Neural crest cell (in vitro differentiated cells): ENCODE results near the gene ROBO1. TPM values are rescaled to one million over a fixed set of nuclear protein-coding genes. Genes with fewer than 3 reads are reported as not detected.

Experiments used
- DNase-seq: peaks from one replicate; pipeline ENCODE4 v3.0.0; 2021; ENCODE audit warnings: low read depth, mixed read lengths, low spot score
- H3K27ac Mint-ChIP-seq: one replicate; pipeline ENCODE4 v1.8.0; 2021; ENCODE audit warnings: mild to moderate bottlenecking, mixed read lengths; ENCODE audit not compliant: unreplicated experiment
- H3K27me3 Mint-ChIP-seq: 2 replicates; pipeline ENCODE4 v1.8.0; 2021; ENCODE audit warnings: low read depth, mild to moderate bottlenecking, mixed read lengths
- H3K36me3 Mint-ChIP-seq: 2 replicates; pipeline ENCODE4 v1.8.0; 2021; ENCODE audit warnings: low read depth, mild to moderate bottlenecking, mixed read lengths
- H3K4me1 Mint-ChIP-seq: 2 replicates; pipeline ENCODE4 v1.8.0; 2021; ENCODE audit warnings: mixed read lengths
- H3K4me3 Mint-ChIP-seq: one replicate; pipeline ENCODE4 v1.8.0; 2021; ENCODE audit warnings: mild to moderate bottlenecking, mixed read lengths
- H3K9me3 Mint-ChIP-seq: 2 replicates; pipeline ENCODE4 v1.8.0; 2021; ENCODE audit warnings: mixed read lengths
- total RNA-seq: library from RNA; stranded (reverse); gene quantifications from 2 replicates; pipeline ENCODE4 v1.2.1, GENCODE V29; 2021
- TF ChIP-seq, protein P1 (sequence below): fragments of 200-600 bp; sonication (generic); conservative IDR thresholded peaks from 2 replicates; pipeline ENCODE4 v1.5.0; 2021; ENCODE audit warnings: antibody characterized with exemption, mild to moderate bottlenecking

Gene ROBO1
- total RNA-seq, 1 donor from 2014 or later, result 88.7 TPM

DNA sequence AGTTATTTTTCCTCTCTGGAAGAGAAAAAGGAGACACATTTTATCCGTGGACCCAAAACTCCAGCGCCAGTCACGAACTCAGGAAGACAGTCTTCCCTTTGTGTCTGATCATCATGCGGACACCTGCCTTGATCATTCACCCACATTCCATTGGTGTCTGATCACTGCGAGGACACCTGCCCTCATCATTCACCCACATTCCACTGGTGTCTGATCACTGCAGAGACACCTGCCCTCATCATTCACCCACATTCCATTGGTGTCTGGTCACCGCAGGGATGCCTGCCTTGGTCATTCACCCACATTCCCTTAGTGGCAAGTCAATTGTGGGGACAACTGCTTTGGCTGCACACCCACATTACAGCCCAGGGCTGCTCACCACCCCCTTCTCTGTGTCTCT, 148.9 kb downstream of the ROBO1 start:
- no peaks in the 10 kb centered on the region for H3K27me3 Mint-ChIP-seq
- DNase-seq, result no peak
- H3K9me3 Mint-ChIP-seq, result peaks cover 35% of the 10 kb centered on the region
- H3K4me1 Mint-ChIP-seq, result no peaks in the 10 kb centered on the region
- no peak overlapping the region for H3K27ac Mint-ChIP-seq
- TF ChIP-seq, protein P1, sequence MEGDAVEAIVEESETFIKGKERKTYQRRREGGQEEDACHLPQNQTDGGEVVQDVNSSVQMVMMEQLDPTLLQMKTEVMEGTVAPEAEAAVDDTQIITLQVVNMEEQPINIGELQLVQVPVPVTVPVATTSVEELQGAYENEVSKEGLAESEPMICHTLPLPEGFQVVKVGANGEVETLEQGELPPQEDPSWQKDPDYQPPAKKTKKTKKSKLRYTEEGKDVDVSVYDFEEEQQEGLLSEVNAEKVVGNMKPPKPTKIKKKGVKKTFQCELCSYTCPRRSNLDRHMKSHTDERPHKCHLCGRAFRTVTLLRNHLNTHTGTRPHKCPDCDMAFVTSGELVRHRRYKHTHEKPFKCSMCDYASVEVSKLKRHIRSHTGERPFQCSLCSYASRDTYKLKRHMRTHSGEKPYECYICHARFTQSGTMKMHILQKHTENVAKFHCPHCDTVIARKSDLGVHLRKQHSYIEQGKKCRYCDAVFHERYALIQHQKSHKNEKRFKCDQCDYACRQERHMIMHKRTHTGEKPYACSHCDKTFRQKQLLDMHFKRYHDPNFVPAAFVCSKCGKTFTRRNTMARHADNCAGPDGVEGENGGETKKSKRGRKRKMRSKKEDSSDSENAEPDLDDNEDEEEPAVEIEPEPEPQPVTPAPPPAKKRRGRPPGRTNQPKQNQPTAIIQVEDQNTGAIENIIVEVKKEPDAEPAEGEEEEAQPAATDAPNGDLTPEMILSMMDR, result no peak
- no peak overlapping the region for H3K4me3 Mint-ChIP-seq
- H3K36me3 Mint-ChIP-seq, result peaks cover 28% of the 10 kb centered on the region

DNA sequence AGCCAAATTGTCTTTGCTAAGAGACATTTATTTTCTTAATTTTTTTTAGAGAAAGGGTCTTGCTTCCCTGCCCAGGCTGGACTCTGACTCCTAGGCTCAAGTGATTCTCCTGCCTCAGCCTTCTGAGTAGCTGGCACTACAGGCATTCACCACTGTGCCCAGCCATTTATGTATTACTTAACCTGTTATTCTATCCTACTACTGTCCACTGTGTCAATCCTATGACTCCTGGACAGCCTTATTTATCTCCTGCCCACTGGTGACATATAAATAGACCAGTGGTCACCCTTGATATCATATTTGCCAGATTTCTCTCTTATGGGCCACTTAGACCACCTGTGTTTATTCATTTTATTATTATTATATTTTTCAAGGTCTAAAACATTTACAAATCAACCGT, 161.4 kb downstream of the ROBO1 start:
- no peaks in the 10 kb centered on the region for H3K4me1 Mint-ChIP-seq
- no peak for DNase-seq
- peaks cover 3% of the 10 kb centered on the region for H3K9me3 Mint-ChIP-seq
- H3K36me3 Mint-ChIP-seq, result no peaks in the 10 kb centered on the region
- H3K4me3 Mint-ChIP-seq, result no peak overlapping the region
- H3K27me3 Mint-ChIP-seq, result no peaks in the 10 kb centered on the region
- TF ChIP-seq, protein P1, result no peak
- no peak overlapping the region for H3K27ac Mint-ChIP-seq

DNA sequence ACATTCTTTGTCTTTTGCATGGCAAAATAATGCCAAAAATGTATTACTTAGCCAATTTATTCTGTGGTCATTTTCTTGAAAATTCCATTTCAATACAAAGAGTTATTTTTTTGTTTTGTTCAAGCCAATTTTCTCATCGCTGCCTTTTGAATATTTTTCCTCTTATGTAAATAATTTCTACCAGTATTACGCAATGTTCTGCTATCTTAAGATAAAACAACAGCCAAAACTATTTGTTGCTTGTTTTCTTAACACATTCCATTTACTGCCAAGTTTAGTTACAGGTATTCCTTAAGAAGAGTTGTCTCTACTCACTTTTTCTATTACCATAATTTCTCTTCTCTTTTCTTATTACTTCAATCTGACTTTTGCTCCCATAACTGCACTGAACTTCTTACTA, 163.1 kb downstream of the ROBO1 start:
- TF ChIP-seq, protein P1, result no peak
- H3K27me3 Mint-ChIP-seq, result no peaks in the 10 kb centered on the region
- H3K9me3 Mint-ChIP-seq, result no peaks in the 10 kb centered on the region
- H3K27ac Mint-ChIP-seq, result no peak overlapping the region
- H3K4me3 Mint-ChIP-seq, result no peak overlapping the region
- no peaks in the 10 kb centered on the region for H3K4me1 Mint-ChIP-seq
- DNase-seq, result no peak
- H3K36me3 Mint-ChIP-seq, result no peaks in the 10 kb centered on the region

DNA sequence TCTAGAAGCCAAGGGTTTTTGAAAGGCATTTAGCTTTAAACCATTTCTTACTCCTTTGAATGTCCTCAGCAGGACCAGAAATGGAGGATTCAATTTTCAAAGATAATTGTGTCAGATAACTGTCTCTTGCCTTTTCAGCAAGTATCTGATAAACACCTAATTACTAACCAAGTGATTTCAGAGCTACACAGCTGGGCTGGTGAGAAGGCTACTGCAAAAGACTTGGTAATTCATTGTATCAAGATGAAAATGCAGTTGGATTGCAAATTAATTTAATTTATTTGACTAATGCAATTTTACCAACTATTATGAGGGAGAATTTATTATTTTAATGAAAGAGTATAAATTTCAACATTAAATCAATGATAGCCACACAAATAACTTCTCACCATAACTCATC, 165.4 kb downstream of the ROBO1 start:
- Mint-ChIP-seq H3K27ac (no peak overlapping the region), H3K4me1 (no peaks in the 10 kb centered on the region), H3K4me3 (no peak overlapping the region), H3K27me3 (no peaks in the 10 kb centered on the region), H3K36me3 (no peaks in the 10 kb centered on the region), H3K9me3 (no peaks in the 10 kb centered on the region)
- TF ChIP-seq, protein P1, result no peak
- no peak for DNase-seq

DNA sequence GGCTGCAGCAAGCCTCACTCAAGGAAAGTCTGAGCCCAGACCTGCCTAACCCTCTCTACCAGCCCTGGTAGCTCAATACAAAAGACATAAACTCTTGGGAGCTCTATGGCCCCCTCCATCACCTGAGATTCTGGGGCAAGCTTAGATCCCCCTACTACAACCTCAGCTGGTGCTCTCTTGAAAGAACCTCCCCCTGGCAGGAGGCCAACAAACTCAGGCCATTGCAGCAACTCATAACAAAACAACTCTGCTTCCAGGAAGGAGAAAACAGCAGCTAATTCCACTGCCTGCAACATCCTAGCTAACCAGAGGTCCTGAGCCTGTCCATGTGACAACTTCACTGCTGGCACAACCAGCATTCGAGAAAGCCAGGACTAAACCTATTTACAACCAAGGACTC, 169.2 kb downstream of the ROBO1 start:
- Mint-ChIP-seq H3K9me3 (no peaks in the 10 kb centered on the region), H3K27ac (no peak overlapping the region), H3K4me1 (no peaks in the 10 kb centered on the region), H3K4me3 (no peak overlapping the region), H3K36me3 (no peaks in the 10 kb centered on the region), H3K27me3 (no peaks in the 10 kb centered on the region)
- no peak for DNase-seq
- TF ChIP-seq, protein P1, result no peak

DNA sequence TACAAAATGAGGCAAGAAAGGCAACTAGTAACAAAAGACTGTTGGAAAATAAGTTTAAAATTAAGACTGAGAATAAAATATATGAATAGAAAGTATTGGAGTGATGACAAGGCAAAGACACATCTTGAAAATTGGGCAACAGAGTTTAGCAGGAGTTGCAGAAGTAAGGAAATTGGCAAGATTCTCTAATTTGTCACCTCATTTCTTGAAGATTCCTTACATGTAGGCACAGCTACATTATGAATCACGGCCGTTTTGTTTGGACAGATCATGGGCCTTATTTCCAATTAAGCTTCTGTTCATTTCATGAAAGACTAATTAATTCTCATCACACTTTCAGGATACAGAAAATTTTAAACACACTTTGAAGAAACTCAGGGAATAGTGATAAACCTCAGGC, 170.1 kb downstream of the ROBO1 start:
- Mint-ChIP-seq H3K27me3 (no peaks in the 10 kb centered on the region), H3K36me3 (no peaks in the 10 kb centered on the region), H3K4me3 (no peak overlapping the region), H3K27ac (no peak overlapping the region), H3K9me3 (no peaks in the 10 kb centered on the region), H3K4me1 (no peaks in the 10 kb centered on the region)
- DNase-seq, result no peak
- TF ChIP-seq, protein P1, result no peak
